H9 (cell line): Measurements from ENCODE around the gene SYT15B. TPM values are rescaled to one million over a fixed set of nuclear protein-coding genes. Genes with fewer than 3 reads are reported as not detected.
"Not testable (repeated sequence)": the region's sequence is repeated elsewhere in the genome, so short reads cannot be mapped to it uniquely, and the experiment has no call there.

ENCODE experiments used
- DNase-seq: peaks from one replicate; pipeline ENCODE4 v3.0.0-alpha.2; 2017
- H2AFZ ChIP-seq: one replicate; pipeline ENCODE4 v1.6.1; 2013; ENCODE audit warnings: mild to moderate bottlenecking, low read length, control low read depth, moderate library complexity
- H2AK5ac ChIP-seq: 2 replicates; pipeline ENCODE4 v1.6.1; 2013; ENCODE audit warnings: low read length, control low read depth, mixed read lengths; ENCODE audit not compliant: insufficient read length
- H2BK120ac ChIP-seq: one replicate; pipeline ENCODE4 v1.6.1; 2013; ENCODE audit warnings: low read depth, mild to moderate bottlenecking, low read length, control low read depth, inconsistent platforms; ENCODE audit not compliant: poor library complexity, severe bottlenecking
- H2BK12ac ChIP-seq: 2 replicates; pipeline ENCODE4 v1.6.1; 2013; ENCODE audit warnings: low read length, control low read depth, mixed read lengths, low read depth; ENCODE audit not compliant: insufficient read length
- H2BK15ac ChIP-seq: 2 replicates; pipeline ENCODE4 v1.6.1; 2013; ENCODE audit warnings: low read depth, low read length, control low read depth
- H2BK20ac ChIP-seq: one replicate; pipeline ENCODE4 v1.6.1; 2013; ENCODE audit warnings: low read depth, mild to moderate bottlenecking, low read length, control low read depth, inconsistent platforms; ENCODE audit not compliant: poor library complexity, severe bottlenecking
- H2BK5ac ChIP-seq: 2 replicates; pipeline ENCODE4 v1.6.1; 2013; ENCODE audit warnings: low read length, control low read depth, mixed read lengths; ENCODE audit not compliant: insufficient read length
- H3K14ac ChIP-seq: 2 replicates; pipeline ENCODE4 v1.6.1; 2013; ENCODE audit warnings: low read length, control low read depth; ENCODE audit not compliant: insufficient read depth
- H3K18ac ChIP-seq: 2 replicates; pipeline ENCODE4 v1.6.1; 2013; ENCODE audit warnings: low read depth, mild to moderate bottlenecking, mixed read lengths, low read length, control low read depth; ENCODE audit not compliant: insufficient read length
- H3K23ac ChIP-seq: 2 replicates; pipeline ENCODE4 v1.6.1; 2013; ENCODE audit warnings: low read length, control low read depth, mixed read lengths, low read depth; ENCODE audit not compliant: insufficient read length
- H3K23me2 ChIP-seq: 2 replicates; pipeline ENCODE4 v1.6.1; 2013; ENCODE audit warnings: low read depth, mild to moderate bottlenecking, mixed read lengths, low read length, control low read depth; ENCODE audit not compliant: insufficient read length, poor library complexity, severe bottlenecking
- H3K27ac ChIP-seq: 2 replicates; pipeline ENCODE4 v1.5.1; 2013; ENCODE audit warnings: low read length, control low read depth, mixed read lengths, low read depth; ENCODE audit not compliant: insufficient read length
- H3K27me3 ChIP-seq: 2 replicates; pipeline ENCODE4 v1.6.1; 2013; ENCODE audit warnings: low read length, control low read depth, inconsistent platforms; ENCODE audit not compliant: insufficient read depth
- H3K4ac ChIP-seq: 2 replicates; pipeline ENCODE4 v1.6.1; 2013; ENCODE audit warnings: low read depth, mild to moderate bottlenecking, control low read depth, inconsistent platforms, low read length, moderate library complexity
- H3K4me1 ChIP-seq: 2 replicates; pipeline ENCODE4 v1.6.1; 2013; ENCODE audit warnings: low read length, control low read depth, inconsistent platforms; ENCODE audit not compliant: insufficient read depth
- H3K4me2 ChIP-seq: 2 replicates; pipeline ENCODE4 v1.6.1; 2013; ENCODE audit warnings: low read length, control low read depth, mixed read lengths; ENCODE audit not compliant: insufficient read length, insufficient read depth
- H3K56ac ChIP-seq: 2 replicates; pipeline ENCODE4 v1.6.1; 2013; ENCODE audit warnings: low read depth, mild to moderate bottlenecking, mixed read lengths, low read length, control low read depth; ENCODE audit not compliant: insufficient read length
- H3K79me1 ChIP-seq: 2 replicates; pipeline ENCODE4 v1.6.1; 2013; ENCODE audit warnings: low read depth, mild to moderate bottlenecking, moderate library complexity, low read length, control low read depth, inconsistent platforms; ENCODE audit not compliant: insufficient read depth, poor library complexity, severe bottlenecking
- H3K79me2 ChIP-seq: 2 replicates; pipeline ENCODE4 v1.6.1; 2013; ENCODE audit warnings: low read length, control low read depth, inconsistent platforms; ENCODE audit not compliant: insufficient read depth
- H3K9ac ChIP-seq: 2 replicates; pipeline ENCODE4 v1.6.1; 2013; ENCODE audit warnings: low read length, control low read depth, mixed read lengths; ENCODE audit not compliant: insufficient read length; ENCODE audit errors: extremely low read depth
- H3K9me3 ChIP-seq: one replicate; pipeline ENCODE4 v1.6.1; 2013; ENCODE audit warnings: low read depth, low read length, inconsistent platforms; ENCODE audit not compliant: control insufficient read depth
- H3T11ph ChIP-seq: one replicate; pipeline ENCODE4 v1.6.1; 2013; ENCODE audit warnings: mild to moderate bottlenecking, low read length, control low read depth, inconsistent platforms
- H4K20me1 ChIP-seq: one replicate; pipeline ENCODE4 v1.6.1; 2013; ENCODE audit not compliant: control insufficient read depth, insufficient read length, insufficient read depth
- H4K5ac ChIP-seq: 2 replicates; pipeline ENCODE4 v1.6.1; 2013; ENCODE audit warnings: low read depth, mild to moderate bottlenecking, mixed read lengths, low read length, control low read depth; ENCODE audit not compliant: insufficient read length
- H4K8ac ChIP-seq: replicated peaks from 2 replicates; pipeline ENCODE4 v1.6.1; 2013; ENCODE audit warnings: low read length, control low read depth, mixed read lengths, low read depth; ENCODE audit not compliant: insufficient read length
- H4K91ac ChIP-seq: 2 replicates; pipeline ENCODE4 v1.6.1; 2013; ENCODE audit warnings: low read depth, mild to moderate bottlenecking, moderate library complexity, mixed read lengths, low read length, control low read depth; ENCODE audit not compliant: insufficient read length
- H3K27ac Mint-ChIP-seq, 3 experiments: 2 replicates in 2 of 3; 3 replicates in 1 of 3; pipeline ENCODE4 v1.8.0; 2020 to 2021; ENCODE audit warnings: mixed read lengths in 3 of 3, mild to moderate bottlenecking in 1 of 3, moderate library complexity in 1 of 3
- H3K27me3 Mint-ChIP-seq: 2 replicates; pipeline ENCODE4 v1.8.0; 2021; ENCODE audit warnings: low read depth, mild to moderate bottlenecking, moderate library complexity, mixed read lengths
- H3K36me3 Mint-ChIP-seq, 3 experiments: 2 replicates in 2 of 3; 3 replicates in 1 of 3; pipeline ENCODE4 v1.8.0; 2020 to 2021; ENCODE audit warnings: low read depth in 3 of 3, mixed read lengths in 3 of 3; ENCODE audit not compliant: insufficient read depth in 1 of 3
- H3K4me1 Mint-ChIP-seq, 2 experiments: 2 replicates each; pipeline ENCODE4 v1.8.0; 2020; ENCODE audit warnings: mixed read lengths in 2 of 2
- H3K4me3 Mint-ChIP-seq, 2 experiments: 2 replicates in 1 of 2; 3 replicates in 1 of 2; pipeline ENCODE4 v1.8.0; 2020 to 2021; ENCODE audit warnings: mild to moderate bottlenecking in 2 of 2, mixed read lengths in 2 of 2, moderate library complexity in 1 of 2
- H3K9me3 Mint-ChIP-seq, 2 experiments: 2 replicates in 1 of 2; 3 replicates in 1 of 2; pipeline ENCODE4 v1.8.0; 2020; ENCODE audit warnings: mild to moderate bottlenecking in 2 of 2, mixed read lengths in 2 of 2, moderate library complexity in 1 of 2
- WGBS: extraction: QIAGEN DNeasy Blood & Tissue Kit; methylation state at CpG from one replicate; pipeline ENCODE4 v1.1.7; 2013; ENCODE audit warnings: missing lambda C conversion rate, low lambda C conversion rate, mixed read lengths; ENCODE audit not compliant: insufficient read length; ENCODE audit errors: extremely low coverage; 5-methylcytosine and 5-hydroxymethylcytosine counted together
- total RNA-seq: library from RNA; stranded (reverse); gene quantifications from 2 replicates; pipeline ENCODE4 v1.2.1, GENCODE V29; 2021

SYT15B gene
- total RNA-seq, 1 experiment from 2014 or later = 0.24 TPM

DNA sequence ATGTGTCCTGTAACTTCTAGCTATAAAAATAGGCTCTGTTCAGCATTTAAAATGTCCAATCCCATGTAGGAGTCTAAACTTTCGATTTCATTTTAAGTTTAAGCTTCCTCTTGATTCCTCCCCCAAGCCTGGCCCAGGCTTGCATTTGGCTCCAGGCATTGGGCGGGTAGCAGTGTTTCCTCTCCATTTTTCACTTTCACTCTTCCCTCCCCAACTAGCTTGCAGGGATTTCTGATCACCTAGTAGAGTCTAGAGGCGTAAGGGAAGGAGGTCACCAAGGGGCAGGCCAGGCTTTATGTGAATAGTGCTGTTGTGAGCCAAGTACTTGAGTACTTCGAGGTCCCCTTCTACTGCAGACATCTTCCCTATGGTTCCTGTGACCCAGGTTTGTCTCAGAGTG, 18.5 kb downstream of the SYT15B start:
- not testable (repeated sequence) for H2BK12ac ChIP-seq, H2BK20ac ChIP-seq, H3K4me3 Mint-ChIP-seq, H3K27me3 ChIP-seq, H2AFZ ChIP-seq, H3K23ac ChIP-seq, H3K56ac ChIP-seq, H3K9ac ChIP-seq, H4K20me1 ChIP-seq, H2BK120ac ChIP-seq, H3K4ac ChIP-seq, DNase-seq, H3K27ac Mint-ChIP-seq, H4K91ac ChIP-seq, H2BK5ac ChIP-seq, H3K36me3 Mint-ChIP-seq, H3K4me1 ChIP-seq, H4K5ac ChIP-seq, H3K18ac ChIP-seq, H3K4me2 ChIP-seq, H3K27me3 Mint-ChIP-seq, H2BK15ac ChIP-seq, H4K8ac ChIP-seq, H2AK5ac ChIP-seq, H3K27ac ChIP-seq, H3T11ph ChIP-seq, H3K9me3 ChIP-seq, H3K79me1 ChIP-seq, H3K79me2 ChIP-seq, H3K14ac ChIP-seq, H3K9me3 Mint-ChIP-seq, H3K23me2 ChIP-seq, H3K4me1 Mint-ChIP-seq
- no CpG with 5 or more reads among the region's 4 CpGs for WGBS

DNA sequence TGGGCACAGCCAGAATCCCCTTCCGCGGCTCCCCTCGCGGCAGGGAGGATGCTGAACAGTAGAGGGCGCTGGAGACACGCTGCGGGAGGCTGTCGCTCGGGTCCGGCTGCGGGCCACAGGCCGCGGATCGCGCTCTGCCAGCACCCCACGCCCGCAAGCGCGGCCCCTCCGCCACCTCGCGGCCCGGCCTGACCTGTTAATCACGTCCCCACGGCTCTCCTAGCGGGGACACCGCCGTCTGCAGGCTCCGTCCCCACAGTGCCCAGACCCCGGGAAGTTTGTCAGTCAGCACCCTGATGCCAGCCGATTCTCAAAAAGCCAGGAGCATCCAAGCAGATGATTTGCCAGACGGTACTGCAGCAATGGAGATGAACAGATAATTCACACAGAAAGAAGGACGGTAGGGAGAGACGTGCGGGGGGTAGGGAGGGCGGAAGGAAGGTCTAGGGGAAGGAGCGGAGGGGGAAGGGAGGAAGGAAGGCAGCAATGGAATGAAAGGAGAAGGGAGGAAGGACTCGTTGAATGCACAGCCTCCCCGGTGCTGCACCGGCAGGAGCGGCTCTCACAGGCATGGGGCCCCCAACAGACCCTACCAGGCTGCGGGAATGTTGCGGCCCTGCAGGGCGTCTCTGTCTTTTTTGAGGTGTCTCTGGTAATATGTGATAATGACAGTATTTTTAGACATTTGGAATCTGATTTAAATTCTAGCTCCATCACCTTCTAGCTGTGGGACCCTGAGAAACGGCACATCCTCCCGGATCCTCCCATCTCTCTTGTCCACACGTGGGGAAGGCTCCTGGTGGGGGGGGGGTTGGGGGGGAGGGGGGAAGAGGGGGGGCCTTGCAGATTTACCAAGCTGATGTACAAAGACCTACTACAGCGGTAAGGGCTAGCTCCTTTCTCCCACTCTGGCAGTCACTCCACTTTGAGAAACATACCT, 19.5 kb downstream of the SYT15B start:
- H3K18ac ChIP-seq, H3K9me3 Mint-ChIP-seq, H3K27me3 ChIP-seq, H3K27me3 Mint-ChIP-seq, H3K27ac ChIP-seq, H4K91ac ChIP-seq, H2BK20ac ChIP-seq, H4K20me1 ChIP-seq, H3K9ac ChIP-seq, H3K4me1 ChIP-seq, H2BK120ac ChIP-seq, H2BK5ac ChIP-seq, H3K36me3 Mint-ChIP-seq, H3K56ac ChIP-seq, H4K8ac ChIP-seq, H2AK5ac ChIP-seq, H3K79me2 ChIP-seq, H3K4ac ChIP-seq, H3K79me1 ChIP-seq, H3K23ac ChIP-seq, H2AFZ ChIP-seq, H3K27ac Mint-ChIP-seq, H3K4me1 Mint-ChIP-seq, H4K5ac ChIP-seq, H3T11ph ChIP-seq, H3K23me2 ChIP-seq, H3K14ac ChIP-seq, H3K9me3 ChIP-seq, H2BK12ac ChIP-seq, H2BK15ac ChIP-seq: not testable (repeated sequence)
- no CpG with 5 or more reads among the region's 48 CpGs for WGBS
- peak overlapping the region; percentile 54 to 80 for H3K4me3 Mint-ChIP-seq
- peak; percentile 23 for DNase-seq
- peak overlapping the region; percentile 25 for H3K4me2 ChIP-seq
